DND-41 (cell line): Measurements from ENCODE around the gene LYRM4.

Experiments used
- ATAC-seq: fragments of 200-7000 bp; cut with Tn5 transposase; 3 replicates; pipeline ENCODE4 v1.9.1; 2021; ENCODE audit warnings: low read depth; ENCODE audit not compliant: insufficient read depth
- DNase-seq: peaks from one replicate; pipeline ENCODE4 v3.0.0-alpha.2; 2020
- H2AFZ ChIP-seq: 2 replicates; pipeline ENCODE4 v1.6.0; 2012; ENCODE audit warnings: low read depth, low read length
- H3K27ac ChIP-seq: 2 replicates; pipeline ENCODE4 v1.5.1; 2012; ENCODE audit warnings: low read length, inconsistent platforms
- H3K27me3 ChIP-seq: fragments of 200-600 bp; sonication (generic); 2 replicates; pipeline ENCODE4 v1.6.0; 2012; ENCODE audit warnings: low read length, mild to moderate bottlenecking, inconsistent platforms; ENCODE audit not compliant: insufficient read depth, poor library complexity
- H3K36me3 ChIP-seq: 2 replicates; pipeline ENCODE4 v1.5.1; 2012; ENCODE audit warnings: low read length, inconsistent platforms; ENCODE audit not compliant: insufficient read depth
- H3K4me1 ChIP-seq: 2 replicates; pipeline ENCODE4 v1.5.1; 2012; ENCODE audit warnings: mild to moderate bottlenecking, low read length; ENCODE audit not compliant: insufficient read depth
- H3K4me2 ChIP-seq: 2 replicates; pipeline ENCODE4 v1.6.0; 2012; ENCODE audit warnings: mild to moderate bottlenecking, moderate library complexity, low read length, inconsistent platforms; ENCODE audit not compliant: insufficient read depth
- H3K4me3 ChIP-seq, 2 experiments: fragments of 200-600 bp in 1 of 2; shearing (Covaris generic) in 1 of 2; 2 replicates each; pipeline ENCODE4 v1.5.1; 2012 to 2016; ENCODE audit warnings: inconsistent platforms in 2 of 2, low read length in 2 of 2, mild to moderate bottlenecking in 2 of 2, low read depth in 1 of 2, moderate library complexity in 1 of 2
- H3K79me2 ChIP-seq: 2 replicates; pipeline ENCODE4 v1.6.0; 2012; ENCODE audit warnings: low read length, inconsistent platforms; ENCODE audit not compliant: insufficient read depth
- H3K9ac ChIP-seq: 2 replicates; pipeline ENCODE4 v1.6.0; 2012; ENCODE audit warnings: low read depth, mild to moderate bottlenecking, inconsistent platforms, low read length, moderate library complexity
- H3K9me3 ChIP-seq: 2 replicates; pipeline ENCODE4 v1.5.1; 2012; ENCODE audit warnings: low read length, moderate library complexity, mild to moderate bottlenecking, inconsistent platforms; ENCODE audit not compliant: insufficient read depth, severe bottlenecking
- H4K20me1 ChIP-seq: 2 replicates; pipeline ENCODE4 v1.6.0; 2012; ENCODE audit warnings: low read length; ENCODE audit not compliant: insufficient read depth
- CTCF ChIP-seq: IDR thresholded peaks from 2 replicates; pipeline ENCODE4 v1.5.1; 2012; ENCODE audit warnings: borderline replicate concordance, low read length, moderate library complexity, mild to moderate bottlenecking; ENCODE audit not compliant: poor library complexity, severe bottlenecking; ENCODE audit errors: extremely low read depth
- EZH2 ChIP-seq: IDR thresholded peaks from 3 replicates; pipeline ENCODE4 v1.6.1; 2012; ENCODE audit warnings: borderline replicate concordance, low read depth, mild to moderate bottlenecking, moderate library complexity, low read length, inconsistent platforms; ENCODE audit not compliant: severe bottlenecking

The LYRM4 gene

DNA sequence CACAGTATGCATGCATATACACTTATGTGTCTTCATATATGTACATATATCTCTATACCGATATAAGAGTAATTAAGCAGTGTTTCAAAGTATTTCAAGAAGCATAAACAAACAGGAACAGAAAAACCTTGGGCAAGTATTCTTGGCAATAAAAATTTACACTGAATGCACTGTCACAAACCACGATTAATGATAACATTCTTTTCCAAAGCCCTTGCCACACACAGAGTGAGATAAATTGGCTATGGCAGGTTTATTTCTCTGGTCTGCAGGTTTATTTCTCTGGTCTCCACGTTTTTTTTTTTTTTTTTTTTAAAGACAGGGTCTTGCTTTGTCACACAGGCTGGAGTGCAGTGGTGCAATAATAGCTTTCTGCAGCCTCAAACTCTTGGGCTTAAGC lies 102.6 kb downstream of the LYRM4 start:
- Histone ChIP-seq H3K27ac (no peak overlapping the region), H3K79me2 (no peaks in the 10 kb centered on the region), H3K4me2 (no peak overlapping the region), H4K20me1 (peaks cover 14% of the 10 kb centered on the region), H2AFZ (no peak overlapping the region), H3K9ac (no peak overlapping the region), H3K36me3 (no peaks in the 10 kb centered on the region), H3K27me3 (no peaks in the 10 kb centered on the region), H3K4me1 (no peaks in the 10 kb centered on the region), H3K9me3 (no peaks in the 10 kb centered on the region), H3K4me3 (no peak overlapping the region)
- no peak for TF ChIP-seq CTCF
- no peak for TF ChIP-seq EZH2
- DNase-seq (no peak), ATAC-seq (no peak)

GRCh38 chr6:5157621-5158138 lies 103.1 kb downstream of the LYRM4 start:
- H3K27ac ChIP-seq, result no peak overlapping the region
- H3K4me3 ChIP-seq, result no peak overlapping the region
- ATAC-seq, result no peak
- H3K9me3 ChIP-seq, result no peaks in the 10 kb centered on the region
- H3K79me2 ChIP-seq, result no peaks in the 10 kb centered on the region
- no peaks in the 10 kb centered on the region for H3K36me3 ChIP-seq
- TF ChIP-seq CTCF (no peak), EZH2 (no peak)
- no peaks in the 10 kb centered on the region for H3K27me3 ChIP-seq
- no peak for DNase-seq
- H2AFZ ChIP-seq, result no peak overlapping the region
- H3K4me1 ChIP-seq, result no peaks in the 10 kb centered on the region
- no peak overlapping the region for H3K9ac ChIP-seq
- peaks cover 14% of the 10 kb centered on the region for H4K20me1 ChIP-seq
- no peak overlapping the region for H3K4me2 ChIP-seq

GRCh38 chr6:5156627-5157026 lies 104.1 kb downstream of the LYRM4 start:
- H3K27ac ChIP-seq, result no peak overlapping the region
- H3K4me3 ChIP-seq, result no peak overlapping the region
- no peak for TF ChIP-seq CTCF
- TF ChIP-seq EZH2, result no peak
- ATAC-seq (no peak), DNase-seq (no peak)
- no peak overlapping the region for H3K9ac ChIP-seq
- H3K36me3 ChIP-seq, result no peaks in the 10 kb centered on the region
- H3K4me2 ChIP-seq, result no peak overlapping the region
- H4K20me1 ChIP-seq, result peaks cover 19% of the 10 kb centered on the region
- H3K4me1 ChIP-seq, result no peaks in the 10 kb centered on the region
- no peak overlapping the region for H2AFZ ChIP-seq
- no peaks in the 10 kb centered on the region for H3K79me2 ChIP-seq
- H3K27me3 ChIP-seq, result no peaks in the 10 kb centered on the region
- no peaks in the 10 kb centered on the region for H3K9me3 ChIP-seq

GRCh38 chr6:5155906-5156305 lies 104.8 kb downstream of the LYRM4 start:
- H4K20me1 ChIP-seq, result peaks cover 21% of the 10 kb centered on the region
- H3K9me3 ChIP-seq, result no peaks in the 10 kb centered on the region
- H3K36me3 ChIP-seq, result no peaks in the 10 kb centered on the region
- H3K9ac ChIP-seq, result no peak overlapping the region
- no peaks in the 10 kb centered on the region for H3K27me3 ChIP-seq
- H3K27ac ChIP-seq, result no peak overlapping the region
- no peaks in the 10 kb centered on the region for H3K4me1 ChIP-seq
- H3K79me2 ChIP-seq, result no peaks in the 10 kb centered on the region
- ATAC-seq, result no peak
- H3K4me2 ChIP-seq, result no peak overlapping the region
- TF ChIP-seq CTCF, result no peak
- TF ChIP-seq EZH2, result no peak
- no peak for DNase-seq
- H2AFZ ChIP-seq, result no peak overlapping the region
- H3K4me3 ChIP-seq, result no peak overlapping the region
